NCI-H1694 (cell line): ENCODE results near the gene SLK.
A peak's percentile ranks its signal among the peaks of the same experiment; 100 is the strongest.

Source experiments
- DNase-seq: peaks from one replicate; lab custom pipeline; 2025; lab: John Stamatoyannopoulos, UW

Gene SLK

DNA sequence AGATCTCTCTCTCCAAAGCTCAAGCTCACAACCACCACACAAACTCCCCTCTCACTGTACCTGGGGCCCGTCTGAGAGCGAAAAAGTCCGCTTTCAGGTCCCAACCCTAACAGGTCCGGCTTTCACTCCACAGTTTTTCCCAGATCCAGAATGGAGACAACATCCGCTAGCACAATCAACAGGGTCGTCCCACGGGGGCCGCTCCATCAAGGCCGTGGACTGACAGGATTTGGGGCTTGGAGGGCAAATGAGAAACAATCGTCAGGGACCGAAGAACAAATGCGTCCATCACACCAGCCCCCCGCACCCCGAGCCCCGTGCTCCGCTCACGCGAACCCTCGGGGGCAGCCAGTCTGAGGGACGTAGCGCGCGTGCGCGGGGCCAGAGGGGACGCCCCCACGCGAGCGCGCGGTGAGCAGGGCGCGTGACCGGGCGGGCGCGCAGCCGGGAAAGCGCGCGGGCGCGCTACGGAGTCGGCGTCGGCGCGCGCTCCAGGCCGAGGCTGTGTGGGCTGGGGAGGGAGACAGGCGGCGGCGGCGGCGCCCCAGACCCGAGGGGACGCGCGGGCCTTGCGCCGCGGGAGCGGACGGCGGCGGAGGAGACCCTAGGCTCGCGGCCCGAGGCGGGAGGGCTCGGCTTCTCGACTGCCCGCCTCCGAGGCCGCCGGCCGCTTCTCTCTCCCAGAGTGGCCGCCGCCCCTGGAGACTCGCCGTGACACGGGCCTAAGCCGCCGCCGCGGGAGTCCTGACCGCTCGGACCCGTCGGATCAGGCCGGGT lies at the start of gene SLK:
Gene SLK (plus strand): TSS at position 470 of the 777 bp plus-strand sequence. CDS start 606 bp downstream, outside the sequence.
- DNase-seq, result peak; percentile 38

DNA sequence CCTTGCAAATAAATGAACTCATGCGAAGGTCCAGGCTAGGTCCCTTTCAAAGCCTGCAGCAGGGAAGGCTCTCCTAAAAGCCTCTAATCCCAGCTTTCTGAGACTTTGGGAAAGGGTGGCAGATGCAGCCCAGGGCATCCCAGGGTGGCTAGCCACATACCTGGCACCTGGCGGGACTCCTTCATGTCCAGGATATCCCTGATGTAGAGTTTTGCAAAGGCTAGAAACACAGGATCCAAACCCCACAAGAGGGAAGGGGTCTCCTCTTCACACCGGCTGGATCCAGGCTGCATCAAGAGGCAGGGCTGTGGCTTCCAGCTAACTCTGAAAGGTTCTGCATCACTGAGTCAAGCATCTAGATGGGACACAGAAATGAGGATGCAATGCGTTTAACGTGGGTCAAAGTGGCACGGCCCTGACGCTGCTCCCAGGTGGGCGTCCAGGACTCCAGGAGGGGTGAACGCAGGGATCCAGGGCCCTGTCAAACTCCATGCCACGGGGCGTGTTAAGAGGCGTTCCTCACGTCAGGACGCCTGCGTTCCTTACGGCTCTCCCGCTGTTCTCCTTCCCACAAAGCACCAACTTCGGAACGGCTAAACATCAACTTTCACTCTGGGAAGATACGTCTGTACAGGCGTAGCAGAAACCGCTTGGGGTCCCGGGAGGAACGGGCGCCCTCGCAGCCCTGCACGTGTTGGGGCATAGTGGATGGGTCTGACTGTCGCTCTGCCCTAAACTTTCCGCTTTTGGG lies 49.5 kb upstream of the SLK start:
- no peak for DNase-seq

DNA sequence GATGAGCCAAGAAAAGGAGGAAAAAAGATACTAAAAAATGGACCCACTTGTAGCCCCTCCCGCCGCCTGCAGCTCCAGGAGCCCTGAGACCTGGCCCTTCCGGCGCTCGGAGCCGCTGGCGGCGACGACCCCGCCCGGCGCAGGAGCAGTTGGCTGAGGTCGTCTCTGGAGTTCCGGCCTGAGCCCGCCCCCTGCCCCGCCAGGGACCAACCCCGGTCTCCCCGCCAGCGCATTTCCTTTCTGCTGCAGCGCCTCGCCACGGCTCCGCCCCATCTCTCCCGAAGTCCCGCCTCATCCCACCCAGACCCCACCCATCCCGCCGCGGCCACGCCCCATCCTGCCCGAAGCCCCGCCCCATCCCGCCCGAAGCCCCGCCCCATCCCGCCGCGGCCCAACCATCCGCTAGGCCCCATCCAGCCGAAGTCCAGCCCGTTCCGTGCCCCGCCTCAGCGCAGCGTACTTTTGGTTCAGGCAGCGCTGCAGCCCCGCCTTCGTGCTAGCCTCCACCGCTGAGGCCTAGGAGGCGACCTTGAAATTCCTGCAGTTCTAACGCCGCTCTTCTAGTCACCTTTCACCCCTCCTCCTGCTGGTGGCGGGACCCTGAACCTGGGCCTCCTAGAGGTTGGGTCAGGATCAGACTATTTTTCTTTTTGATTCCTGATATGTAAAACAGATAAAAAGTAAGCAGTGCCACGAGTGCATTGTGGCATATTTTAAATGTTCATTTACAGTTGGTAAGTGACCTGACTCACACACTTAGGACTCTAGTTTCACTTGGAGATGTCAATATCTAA lies 48.7 kb upstream of the SLK start, which contains the start of gene STN1:
Gene STN1 (minus strand): TSS at position 132 of the 794 bp plus-strand sequence. CDS start 590 bp downstream, outside the sequence.
- DNase-seq, result peak; percentile 59

DNA sequence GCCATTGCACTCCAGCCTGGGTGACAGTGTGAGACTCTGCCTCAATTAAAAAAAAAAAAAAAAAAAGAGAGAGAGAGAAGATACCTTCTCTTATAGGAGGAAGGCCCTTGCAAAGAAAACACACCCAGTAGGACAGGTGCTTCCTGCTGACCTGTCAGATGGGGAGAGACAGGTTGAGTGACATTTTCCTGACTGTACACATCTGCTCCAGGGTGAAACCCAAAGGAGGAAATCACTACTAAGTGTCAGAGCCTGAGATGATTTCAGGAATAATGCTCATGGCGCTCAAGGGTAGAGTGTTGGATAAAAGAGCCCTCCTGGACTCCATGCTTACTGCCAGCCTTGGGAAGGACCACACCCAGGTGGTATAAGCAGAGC lies 47.3 kb upstream of the SLK start:
- no peak for DNase-seq

DNA sequence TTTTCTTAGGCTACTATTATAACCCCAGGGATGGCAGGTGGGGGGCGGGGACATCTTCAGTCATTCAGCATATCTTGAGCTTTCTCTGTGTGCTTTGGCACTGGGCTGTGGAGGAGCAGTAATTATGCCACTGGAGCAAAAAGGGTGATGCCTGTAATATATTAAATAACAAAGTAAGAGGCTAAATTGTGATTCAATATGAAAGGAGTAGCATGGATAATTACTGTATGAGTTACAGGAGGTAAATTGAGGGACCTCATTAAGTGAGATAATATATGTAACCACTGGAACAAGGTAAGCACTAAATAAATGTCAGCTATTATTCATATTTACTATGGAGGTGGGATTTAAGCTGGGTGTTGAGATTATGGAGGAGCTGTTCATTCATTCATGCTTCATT lies 45.7 kb upstream of the SLK start:
- no peak for DNase-seq

DNA sequence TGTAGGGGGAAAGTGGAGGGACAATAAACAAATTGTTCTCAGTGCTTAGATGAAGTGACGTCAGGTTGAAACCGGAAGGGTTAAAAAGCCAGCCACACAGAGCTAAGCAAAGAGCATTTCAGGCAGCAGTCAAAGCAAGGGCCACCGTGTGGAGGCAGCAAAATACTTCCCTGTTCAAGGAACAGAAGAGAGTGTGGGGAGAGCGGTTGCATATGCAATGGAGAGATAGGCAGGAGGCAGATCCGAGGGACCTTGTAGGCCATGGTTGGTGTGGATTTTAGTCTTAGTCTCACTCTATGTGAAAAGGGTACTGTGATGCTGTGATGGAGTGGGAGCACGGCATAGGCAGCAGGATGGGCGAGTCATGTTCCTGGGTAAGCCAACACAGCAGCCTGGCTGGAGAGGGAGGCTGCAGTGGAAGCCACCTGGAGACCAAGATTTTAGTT lies 45.2 kb upstream of the SLK start:
- DNase-seq, result no peak

DNA sequence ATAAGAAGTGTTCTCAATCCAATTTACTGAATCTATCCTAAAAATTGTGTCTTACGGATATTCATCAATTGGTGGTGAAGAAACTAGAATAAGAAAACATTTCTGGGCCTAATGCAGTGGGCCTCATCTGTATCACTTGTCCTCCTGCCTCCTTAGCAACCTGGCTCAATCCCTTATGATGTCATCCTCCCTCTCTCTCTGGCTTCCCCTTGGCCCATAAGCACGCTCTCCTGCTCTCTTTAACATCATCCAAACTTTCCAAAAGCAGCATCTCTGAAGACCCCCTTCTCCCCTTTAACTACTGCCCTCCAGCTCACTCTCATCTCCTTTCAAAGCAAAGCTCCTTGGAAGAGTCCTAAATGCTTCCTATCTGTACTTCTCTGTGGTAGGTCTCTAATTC lies 44.3 kb upstream of the SLK start:
- DNase-seq, result no peak

DNA sequence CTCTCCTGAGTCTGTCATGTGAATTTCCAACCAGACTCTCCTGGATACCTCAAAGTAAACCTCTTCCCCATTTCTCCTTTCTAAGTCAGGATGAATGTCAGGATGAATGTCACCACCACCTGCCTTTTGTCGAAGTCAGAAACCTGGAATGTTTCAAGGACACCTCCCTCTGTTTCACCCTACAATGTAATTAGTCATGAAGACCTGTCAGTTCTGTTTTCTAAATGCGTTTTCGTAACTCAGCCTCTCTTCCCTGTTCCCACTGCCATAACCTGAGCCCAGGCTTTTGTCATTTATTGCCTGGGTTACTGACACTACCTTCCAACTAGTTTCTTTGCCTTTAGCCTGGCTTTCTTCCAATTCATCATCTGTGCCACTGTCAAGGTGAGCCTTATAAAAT lies 43.4 kb upstream of the SLK start:
- DNase-seq, result no peak

DNA sequence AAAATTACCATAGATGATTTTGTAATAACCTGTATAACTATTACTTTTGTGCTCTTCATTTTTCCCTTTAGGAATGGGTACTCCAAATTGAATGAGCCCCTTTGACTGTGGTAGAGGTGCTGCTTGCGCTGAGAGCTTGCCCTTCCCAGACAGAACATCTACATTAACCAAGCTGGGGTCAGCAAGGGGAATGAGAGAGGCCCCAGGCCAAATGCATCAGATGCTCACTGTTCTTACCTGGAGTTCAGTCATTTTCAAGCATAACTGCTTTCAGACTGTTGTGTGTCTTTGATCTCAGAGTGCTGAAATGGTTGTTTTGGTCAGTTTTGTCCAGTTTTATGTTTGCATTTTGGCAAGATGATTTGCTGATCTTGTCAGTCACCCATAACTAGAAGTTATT lies 41.3 kb upstream of the SLK start:
- no peak for DNase-seq

DNA sequence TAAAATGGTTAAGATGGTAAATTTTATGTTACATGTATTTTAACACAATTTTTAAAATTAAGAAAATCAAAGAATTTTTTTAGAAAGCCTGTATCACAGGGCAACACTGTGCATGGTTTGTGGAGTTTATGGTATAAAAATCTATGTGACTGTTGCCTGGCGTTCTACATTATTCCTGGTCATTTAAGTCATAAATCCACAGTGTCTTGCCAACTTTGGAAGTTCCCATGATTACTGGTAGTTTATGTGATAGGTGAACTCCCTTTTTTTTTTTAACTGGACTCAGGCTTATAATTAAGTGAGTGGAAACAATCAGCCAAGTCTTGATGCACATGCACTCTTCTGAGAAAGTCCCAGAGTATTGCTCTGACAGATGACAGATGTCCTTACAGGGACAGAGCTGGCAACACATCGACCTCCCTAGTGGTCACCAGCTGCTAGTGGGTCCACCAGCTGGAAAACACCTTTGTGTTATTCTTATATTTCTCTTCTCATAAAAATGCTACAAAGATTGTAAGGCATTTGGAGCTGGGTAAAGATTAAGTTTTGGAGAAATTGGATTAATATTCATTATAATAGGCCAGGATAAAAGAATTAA lies 40.1 kb upstream of the SLK start:
- DNase-seq, result no peak

DNA sequence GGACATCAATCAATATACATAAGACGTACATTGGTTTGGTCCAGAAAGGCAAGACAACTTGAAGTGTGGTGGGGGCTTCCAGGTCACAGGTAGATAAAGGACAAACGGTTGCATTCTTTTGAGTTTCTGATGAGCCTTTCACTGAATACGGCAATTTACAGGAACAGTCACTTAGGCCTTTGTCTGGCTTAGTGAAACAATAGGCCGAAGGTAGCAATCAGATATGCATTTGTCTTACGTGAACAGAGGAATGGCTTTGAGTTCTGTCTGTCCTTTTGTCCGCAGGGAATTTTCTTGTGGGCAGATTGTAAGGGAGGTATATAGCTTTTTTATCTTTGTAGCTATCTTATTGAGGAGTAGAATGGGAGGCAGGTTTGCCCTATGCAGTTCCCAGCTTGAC lies 38.2 kb upstream of the SLK start:
- no peak for DNase-seq

DNA sequence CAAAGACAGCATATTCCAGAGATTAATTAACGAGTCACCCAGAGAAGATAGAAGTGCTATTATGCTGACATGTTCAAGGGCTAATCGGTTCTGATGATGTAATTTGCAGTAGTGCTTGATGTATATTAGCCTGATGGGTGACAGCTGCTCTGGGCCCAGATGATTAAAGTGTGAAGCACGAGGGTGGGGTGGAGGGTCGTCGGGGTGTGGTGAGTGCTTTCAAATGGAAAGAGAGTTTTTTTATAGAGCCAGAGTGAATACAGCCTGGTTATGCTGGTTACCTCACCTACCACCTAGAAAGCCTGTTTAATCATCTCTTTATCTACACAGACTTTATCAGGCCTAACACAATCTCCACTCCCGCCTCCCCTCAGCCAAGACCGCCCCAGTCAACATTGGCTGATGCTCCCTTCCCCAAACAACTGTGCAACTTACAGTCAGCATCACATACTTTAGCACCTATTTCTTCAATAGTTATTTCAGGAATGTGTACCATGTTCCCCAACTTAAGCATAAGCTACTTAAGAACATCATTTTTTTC lies 37.5 kb upstream of the SLK start:
- no peak for DNase-seq

DNA sequence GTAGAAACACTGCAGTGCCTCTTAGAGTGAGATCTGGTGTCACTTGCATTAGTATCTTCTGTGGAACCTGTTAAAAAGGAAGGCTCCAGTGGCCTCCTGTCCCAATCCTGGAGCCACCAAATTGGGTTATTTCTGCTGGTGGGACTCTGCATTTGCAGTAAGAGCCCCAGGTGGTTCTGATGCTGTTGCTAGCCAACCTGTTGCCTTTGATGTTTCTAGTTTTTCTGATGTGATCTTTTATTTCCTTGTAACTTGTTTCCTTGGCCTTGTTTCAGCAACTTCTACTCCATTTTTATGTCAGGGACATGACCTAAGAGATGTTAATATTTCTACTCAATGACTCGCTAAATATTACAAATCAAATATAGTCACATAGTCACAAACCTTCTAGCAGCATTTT lies 36.5 kb upstream of the SLK start:
- no peak for DNase-seq

DNA sequence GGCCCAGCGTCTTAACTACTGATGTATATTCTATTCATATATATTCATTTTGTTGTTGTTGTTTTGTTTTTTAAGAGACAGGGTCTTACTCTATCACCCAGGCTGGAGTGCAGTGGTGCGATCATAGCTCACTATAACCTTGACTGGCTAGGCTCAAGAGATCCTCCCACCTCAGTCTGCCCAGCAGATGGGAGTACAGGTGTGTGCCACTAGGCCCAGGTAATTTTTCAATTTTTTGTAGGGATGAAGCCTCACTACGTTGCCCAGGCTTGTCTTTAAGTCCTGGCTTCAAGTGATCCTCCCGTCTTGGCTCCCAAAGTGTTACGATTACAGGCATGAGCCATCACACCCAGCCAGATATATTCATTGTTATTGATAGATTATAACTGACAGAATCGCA lies 36.1 kb upstream of the SLK start:
- no peak for DNase-seq

DNA sequence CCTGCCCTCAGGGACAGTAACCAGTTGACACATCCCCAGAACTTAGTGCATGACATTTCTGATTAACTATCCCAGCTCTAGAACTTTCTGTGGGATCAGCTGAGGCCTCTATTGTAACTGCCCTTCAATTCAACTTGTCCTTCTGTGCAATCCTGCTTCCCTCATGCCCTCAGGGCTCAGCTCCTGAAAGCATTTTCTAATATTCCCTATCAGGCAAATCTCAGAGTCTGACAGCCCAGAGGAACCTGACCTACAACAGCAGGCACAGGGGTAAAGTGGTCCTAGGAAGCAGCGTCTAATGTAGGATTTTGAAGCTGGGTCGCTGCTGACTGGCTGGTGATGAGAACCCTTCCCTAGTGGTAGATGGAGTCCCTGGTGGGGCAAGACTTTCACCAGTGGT lies 35.3 kb upstream of the SLK start:
- no peak for DNase-seq

DNA sequence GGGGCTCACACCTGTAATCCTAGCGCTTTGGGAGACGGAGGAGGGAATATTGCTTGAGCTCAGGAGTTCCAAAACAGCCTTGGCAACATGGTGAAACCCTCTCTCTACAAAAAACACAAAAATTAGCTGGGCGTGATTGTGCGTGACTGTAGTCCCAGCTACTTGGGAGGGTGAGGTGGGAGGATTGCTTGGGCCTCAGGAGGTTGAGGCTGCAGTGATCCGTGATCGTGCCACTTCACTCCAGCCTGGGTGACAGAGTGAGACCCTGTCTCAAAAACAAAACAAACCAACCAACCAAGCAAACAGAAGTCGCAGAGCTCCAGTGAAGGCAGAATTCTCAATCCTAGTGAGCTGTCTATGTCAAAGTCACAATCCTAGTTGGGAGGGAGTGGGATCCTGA lies 34.7 kb upstream of the SLK start:
- DNase-seq, result no peak

DNA sequence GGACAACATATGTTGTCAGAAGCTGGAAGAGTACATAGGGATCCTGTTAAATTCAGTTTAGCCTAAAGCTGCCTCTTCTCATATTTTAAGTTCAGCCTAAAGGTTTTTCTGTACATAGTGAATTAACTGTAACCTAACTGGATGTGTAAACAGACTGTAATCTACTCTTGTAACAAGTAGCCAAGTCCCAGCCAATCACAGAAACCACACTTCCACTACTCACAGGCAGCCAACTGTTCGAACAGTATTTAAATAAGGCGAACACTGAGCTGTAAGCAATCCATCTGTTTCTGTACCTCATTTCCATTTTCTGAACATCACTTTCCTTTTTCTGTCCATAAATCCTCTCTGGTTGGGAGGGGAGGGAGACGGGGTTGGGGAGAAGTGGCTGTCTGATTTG lies 34.0 kb upstream of the SLK start:
- peak; percentile 64 for DNase-seq

DNA sequence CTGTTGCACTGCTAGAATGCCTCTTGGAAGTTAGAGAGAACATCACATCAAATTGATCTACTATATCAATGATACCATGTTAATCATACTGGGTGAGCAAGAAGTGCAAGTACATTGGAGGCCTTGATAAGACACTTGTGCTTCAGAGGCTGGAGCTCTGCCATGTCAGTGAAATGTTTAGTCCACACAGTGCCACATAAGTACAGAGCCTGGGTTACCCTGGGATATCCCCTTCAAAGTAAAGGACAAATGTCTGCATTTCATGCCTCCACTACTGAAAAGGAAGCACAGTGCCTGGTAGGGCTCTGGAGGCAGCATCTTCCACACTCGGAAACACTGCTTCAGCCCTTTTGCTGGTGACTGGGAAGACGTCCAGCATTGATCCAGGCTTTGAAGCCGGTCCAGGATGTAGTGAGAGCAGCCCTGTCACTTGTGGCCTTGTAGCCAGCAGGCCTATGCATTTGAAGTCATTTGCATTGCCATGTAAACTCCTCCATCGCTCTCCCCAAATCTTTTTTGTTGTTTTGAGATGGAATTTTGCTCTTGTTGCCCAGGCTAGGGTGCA lies 33.3 kb upstream of the SLK start:
- no peak for DNase-seq

DNA sequence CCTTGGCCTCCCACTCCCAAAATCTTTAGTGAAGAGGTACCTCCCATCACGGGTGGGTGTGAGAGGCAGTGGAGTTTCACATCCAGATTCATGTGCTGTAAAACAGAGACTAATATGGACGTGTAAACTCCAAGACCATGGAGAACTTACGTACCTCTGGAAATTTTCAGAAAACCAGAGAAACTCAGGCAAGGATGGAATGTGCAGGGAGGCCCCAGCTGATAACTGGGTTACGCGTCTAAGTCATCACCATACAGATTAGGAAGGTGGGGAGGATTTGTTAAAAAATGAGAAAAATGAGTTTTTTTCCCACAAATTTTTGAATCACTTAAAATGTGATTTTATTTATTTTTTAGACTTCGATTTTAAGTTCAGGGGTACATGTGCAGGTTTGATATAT lies 32.6 kb upstream of the SLK start:
- DNase-seq, result no peak

DNA sequence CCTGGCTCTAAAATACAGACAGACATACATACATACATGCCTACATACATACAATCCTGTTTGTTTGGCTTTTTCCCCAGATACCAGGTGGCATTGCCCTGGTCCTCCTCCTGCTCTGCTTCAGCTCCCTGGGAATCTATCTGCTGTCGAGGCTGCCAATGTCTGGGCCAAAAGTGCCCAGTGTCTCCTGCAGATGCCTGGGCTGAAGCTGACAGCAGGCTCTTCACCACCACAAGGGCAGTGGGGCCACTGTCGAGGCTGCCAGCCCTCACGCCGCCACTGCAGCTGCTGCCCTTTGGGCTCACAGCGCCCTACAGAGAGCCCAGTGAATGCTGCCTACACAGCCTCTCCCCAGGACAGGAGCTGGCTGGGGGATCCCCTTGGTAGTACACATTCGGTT lies 30.9 kb upstream of the SLK start:
- DNase-seq, result no peak

DNA sequence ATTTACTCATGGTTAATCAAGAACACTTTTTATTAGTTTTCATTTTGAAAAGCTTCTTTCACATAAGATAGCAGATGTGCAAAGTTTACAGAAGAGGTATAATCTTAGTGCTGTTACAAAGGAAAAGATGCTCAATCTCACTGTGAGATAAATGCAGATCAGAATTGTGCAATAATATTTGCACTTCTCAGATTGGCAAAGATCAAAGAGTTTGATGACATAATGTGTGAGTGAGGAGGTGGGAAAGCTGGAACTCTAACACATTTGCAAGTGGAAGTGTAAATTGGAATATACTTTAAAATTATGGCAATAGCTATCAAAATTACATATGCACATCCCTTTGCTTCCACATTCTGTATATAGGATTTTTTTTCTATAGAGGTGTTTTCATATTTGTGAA lies 27.4 kb upstream of the SLK start:
- DNase-seq, result no peak

DNA sequence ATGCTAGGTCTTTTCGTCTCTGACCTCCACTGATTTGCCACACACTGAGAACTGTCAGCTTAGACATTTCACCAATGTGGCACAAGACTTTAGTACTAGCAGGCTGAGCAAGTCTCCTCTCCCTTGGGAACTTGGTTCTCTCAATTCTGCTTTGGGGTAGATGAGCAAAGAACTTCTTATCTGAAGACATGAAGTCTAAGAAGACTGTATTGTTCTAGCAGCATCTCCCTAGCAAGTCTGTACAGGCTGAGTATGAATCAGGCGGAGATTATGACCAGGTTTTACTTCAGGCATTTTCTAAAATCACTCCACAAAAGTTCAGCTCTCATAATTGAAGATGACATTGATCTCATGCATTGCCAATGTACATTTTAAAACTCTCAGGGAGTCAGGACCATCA lies 25.1 kb upstream of the SLK start:
- DNase-seq, result no peak
